IMR-90 (cell line): ENCODE results near the gene CARMIL1. TPM values are rescaled to one million over a fixed set of nuclear protein-coding genes. Genes with fewer than 3 reads are reported as not detected.
A peak's percentile ranks its signal among the peaks of the same experiment; 100 is the strongest.

Experiments
- ATAC-seq: fragments of 200-7000 bp; cut with Tn5 transposase; 2 replicates; pipeline ENCODE4 v1.9.1; 2020; ENCODE audit warnings: low read depth, mild to moderate bottlenecking, moderate library complexity
- BruUV-seq: library from RNA; stranded (reverse); fragments of 400-500 nt; replicated peaks from 2 replicates; lab custom pipeline; 2021; lab: Mats Ljungman, UMichigan
- CTCF ChIA-PET: fragments of 300-600 bp; formaldehyde crosslinking; extraction: SDS; loops from one replicate; lab custom pipeline; 2021; ENCODE audit warnings: antibody characterized with exemption; lab: Yijun Ruan, JAX
- POLR2A ChIA-PET: fragments of 300-600 bp; sonication (Branson Sonifier 250); formaldehyde crosslinking; loops from one replicate; lab custom pipeline; 2022; ENCODE audit warnings: antibody characterized with exemption; ENCODE audit not compliant: unreplicated experiment; lab: Charles Lee
- DNase-seq: peaks from one replicate; pipeline ENCODE4 v3.0.0; 2013
- H2AFZ ChIP-seq: replicated peaks from 2 replicates; pipeline ENCODE3; 2013; ENCODE audit warnings: low read length, mild to moderate bottlenecking; ENCODE audit not compliant: poor library complexity
- H2AK5ac ChIP-seq: 2 replicates; pipeline ENCODE4 v1.6.1; 2013; ENCODE audit warnings: low read depth, low read length, inconsistent platforms
- H2AK9ac ChIP-seq: replicated peaks from 2 replicates; pipeline ENCODE3; 2013; ENCODE audit warnings: mild to moderate bottlenecking, low read depth, low read length, moderate library complexity; ENCODE audit not compliant: poor library complexity
- H2BK120ac ChIP-seq: 2 replicates; pipeline ENCODE4 v1.6.1; 2013; ENCODE audit warnings: low read depth, low read length, inconsistent platforms
- H2BK15ac ChIP-seq: 3 replicates; pipeline ENCODE4 v1.6.1; 2013; ENCODE audit warnings: low read depth, low read length, inconsistent platforms
- H2BK20ac ChIP-seq: 2 replicates; pipeline ENCODE4 v1.6.1; 2013; ENCODE audit warnings: low read depth, mild to moderate bottlenecking, inconsistent platforms, low read length, moderate library complexity
- H2BK5ac ChIP-seq: 2 replicates; pipeline ENCODE4 v1.6.1; 2013; ENCODE audit warnings: mild to moderate bottlenecking, low read depth, low read length, inconsistent platforms; ENCODE audit not compliant: poor library complexity, severe bottlenecking
- H3K14ac ChIP-seq: replicated peaks from 2 replicates; pipeline ENCODE4 v1.6.1; 2013; ENCODE audit warnings: low read depth, low read length, inconsistent platforms
- H3K18ac ChIP-seq: 2 replicates; pipeline ENCODE4 v1.6.1; 2013; ENCODE audit warnings: low read depth, low read length, control low read depth
- H3K23ac ChIP-seq: 2 replicates; pipeline ENCODE4 v1.6.1; 2013; ENCODE audit warnings: low read depth, low read length, inconsistent platforms
- H3K27ac ChIP-seq: 2 replicates; pipeline ENCODE4 v1.5.1; 2013; ENCODE audit warnings: mild to moderate bottlenecking, control low read depth, low read length; ENCODE audit not compliant: insufficient read depth
- H3K27me3 ChIP-seq: 2 replicates; pipeline ENCODE4 v1.6.1; 2013; ENCODE audit warnings: low read length; ENCODE audit not compliant: control insufficient read depth, insufficient read depth
- H3K36me3 ChIP-seq: 2 replicates; pipeline ENCODE4 v1.6.1; 2013; ENCODE audit warnings: low read length, mixed read lengths; ENCODE audit not compliant: control insufficient read depth, insufficient read depth
- H3K4ac ChIP-seq: 2 replicates; pipeline ENCODE4 v1.6.1; 2013; ENCODE audit warnings: low read depth, low read length, inconsistent platforms
- H3K4me1 ChIP-seq: 2 replicates; pipeline ENCODE4 v1.6.1; 2013; ENCODE audit warnings: low read length, mixed read lengths; ENCODE audit not compliant: control insufficient read depth, insufficient read depth
- H3K4me2 ChIP-seq: 2 replicates; pipeline ENCODE4 v1.6.1; 2013; ENCODE audit warnings: low read depth, mild to moderate bottlenecking, control low read depth, low read length, moderate library complexity
- H3K4me3 ChIP-seq: 2 replicates; pipeline ENCODE4 v1.5.1; 2013; ENCODE audit warnings: low read depth, mild to moderate bottlenecking, control low read depth, low read length, moderate library complexity; ENCODE audit not compliant: insufficient read depth
- H3K56ac ChIP-seq: 2 replicates; pipeline ENCODE4 v1.6.1; 2013; ENCODE audit warnings: low read length, inconsistent platforms; ENCODE audit not compliant: insufficient read depth; ENCODE audit errors: extremely low read depth
- H3K79me1 ChIP-seq, 2 experiments: 2 replicates each; pipeline ENCODE4 v1.6.1; 2013; ENCODE audit warnings: low read length in 2 of 2, inconsistent platforms in 1 of 2, low read depth in 1 of 2
- H3K9ac ChIP-seq: 2 replicates; pipeline ENCODE4 v1.6.1; 2013; ENCODE audit warnings: low read depth, low read length, control low read depth
- H3K9me1 ChIP-seq: 2 replicates; pipeline ENCODE4 v1.6.1; 2013; ENCODE audit warnings: low read length, inconsistent platforms; ENCODE audit not compliant: insufficient read depth
- H3K9me3 ChIP-seq: 2 replicates; pipeline ENCODE4 v1.6.1; 2013; ENCODE audit warnings: low read length; ENCODE audit not compliant: control insufficient read depth, insufficient read depth
- H4K20me1 ChIP-seq: 2 replicates; pipeline ENCODE4 v1.6.1; 2013; ENCODE audit warnings: low read length, inconsistent platforms; ENCODE audit not compliant: insufficient read depth
- H4K5ac ChIP-seq: 2 replicates; pipeline ENCODE4 v1.6.1; 2013; ENCODE audit warnings: mild to moderate bottlenecking, low read depth, low read length, control low read depth
- H4K8ac ChIP-seq, 2 experiments: 2 replicates each; pipeline ENCODE4 v1.6.1; 2013; ENCODE audit warnings: low read depth in 2 of 2, low read length in 2 of 2, control low read depth in 1 of 2, inconsistent platforms in 1 of 2
- H4K91ac ChIP-seq: 2 replicates; pipeline ENCODE4 v1.6.1; 2013; ENCODE audit warnings: low read depth, low read length, inconsistent platforms; ENCODE audit not compliant: insufficient read depth
- BHLHE40 ChIP-seq: fragments of 150-350 bp; IDR thresholded peaks from 2 replicates; pipeline ENCODE4 v1.6.1; 2016; ENCODE audit warnings: mild to moderate bottlenecking, low read depth, low read length
- FOS ChIP-seq: fragments of 150-350 bp; IDR thresholded peaks from 2 replicates; pipeline ENCODE4 v1.6.1; 2016; ENCODE audit warnings: low read depth, low read length
- POLR2A ChIP-seq: IDR thresholded peaks from 2 replicates; pipeline ENCODE4 v1.6.1; 2012; ENCODE audit warnings: mild to moderate bottlenecking, low read depth, low read length
- WGBS, 2 experiments: methylation state at CpG; one replicate each; pipeline versions ENCODE4 v1.1.5 to v1.1.7; 2013; ENCODE audit warnings: missing lambda C conversion rate in 2 of 2; ENCODE audit not compliant: insufficient read length in 1 of 2; ENCODE audit errors: extremely low coverage in 2 of 2; 5-methylcytosine and 5-hydroxymethylcytosine counted together
- dilution Hi-C: fragments of 300-500 bp; cut with HindIII; formaldehyde crosslinking; loops from one replicate; pipeline ENCODE4 v1.14.3; 2018; ENCODE audit warnings: low sequenced_read_pairs; ENCODE audit not compliant: unreplicated experiment
- in situ Hi-C: fragments of 300-500 bp; cut with MboI; formaldehyde crosslinking; loops from 3 replicates; pipeline ENCODE4 v1.14.3; 2019; ENCODE audit warnings: low sequenced_read_pairs, inconsistent platforms, mixed read lengths
- intact Hi-C: fragments of 100-400 bp; cut with micrococcal nuclease; formaldehyde crosslinking; loops from 2 replicates; pipeline ENCODE4 v1.10.0; 2022
- polyA plus RNA-seq, 3 experiments: library from polyadenylated mRNA; depleted of rRNA; stranded (reverse); fragments of >200 nt; gene quantifications; 2 replicates each; pipeline ENCODE4 v1.2.3, GENCODE V29; 2012; ENCODE audit warnings: low replicate concordance in 1 of 3
- total RNA-seq: library from RNA; depleted of rRNA; stranded (reverse); fragments of >200 nt; gene quantifications from 2 replicates; pipeline ENCODE4 v1.2.3, GENCODE V29; 2012

The CARMIL1 gene
- total and polyA plus RNA-seq, 2 of the 4 experiments (the other 2 are of a cell fraction) = 1.3 to 2.9 TPM

DNA sequence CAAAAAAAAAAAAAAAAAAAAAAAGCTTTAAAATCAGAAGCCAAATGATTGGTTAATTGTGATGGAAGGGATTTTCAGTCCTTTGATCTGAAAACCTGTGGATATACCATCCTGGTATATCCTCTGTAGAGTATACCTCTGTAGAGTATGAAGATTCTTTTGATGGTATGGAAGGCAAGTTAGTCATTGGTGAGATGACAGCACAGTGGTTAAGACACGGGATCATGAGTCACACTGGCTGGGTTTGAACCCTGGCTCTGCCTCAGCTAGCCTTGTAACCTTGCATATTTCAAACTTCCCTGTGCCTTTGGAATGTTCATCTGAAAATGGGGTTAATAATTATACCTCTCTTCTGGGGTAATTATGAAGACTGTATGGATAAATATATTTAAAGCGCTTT lies 179.3 kb downstream of the CARMIL1 start:
- H3K23ac ChIP-seq = no peak overlapping the region
- no peak overlapping the region for H4K8ac ChIP-seq
- no peak overlapping the region for H4K91ac ChIP-seq
- no peaks in the 10 kb centered on the region for H3K27me3 ChIP-seq
- no peak overlapping the region for H2AFZ ChIP-seq
- peak; percentile 78 for DNase-seq
- no peaks in the 10 kb centered on the region for H3K4me1 ChIP-seq
- H3K9me1 ChIP-seq = no peaks in the 10 kb centered on the region
- POLR2A ChIA-PET = no interaction called here
- no peak overlapping the region for H3K4me3 ChIP-seq
- H3K56ac ChIP-seq = no peak overlapping the region; the same call in 1 of the 2 replicates
- dilution Hi-C loops = no loop called here
- H3K27ac ChIP-seq = no peak overlapping the region
- H3K9me3 ChIP-seq = no peaks in the 10 kb centered on the region
- no peak overlapping the region for H3K9ac ChIP-seq
- no peak overlapping the region for H3K14ac ChIP-seq
- no peaks in the 10 kb centered on the region for H4K20me1 ChIP-seq
- in situ Hi-C loops = no loop called here
- no peak overlapping the region for H3K18ac ChIP-seq
- no peak for TF ChIP-seq POLR2A
- peak; percentile 80 for TF ChIP-seq BHLHE40
- TF ChIP-seq FOS = peak; percentile 48; the same call in 1 of the 2 replicates
- peak; percentile 86 for ATAC-seq
- H3K36me3 ChIP-seq = no peaks in the 10 kb centered on the region
- H2BK20ac ChIP-seq = no peak overlapping the region
- WGBS, 2 experiments = no CpG with 5 or more reads among the region's 2 CpGs
- no peak overlapping the region for H3K4ac ChIP-seq
- CTCF ChIA-PET = interaction anchor here (0.8 kb wide), 1 partner anchor 32 kb away, joined by 3 read pairs; no protein-coding TSS in a partner anchor
- H2BK120ac ChIP-seq = no peak overlapping the region
- no peak overlapping the region for H2AK9ac ChIP-seq
- no peaks in the 10 kb centered on the region for H3K79me1 ChIP-seq
- no TSS peak for BruUV-seq
- no peak overlapping the region for H4K5ac ChIP-seq
- H2BK15ac ChIP-seq = no peak overlapping the region
- intact Hi-C loops = no loop called here
- H2BK5ac ChIP-seq = no peak overlapping the region
- H3K4me2 ChIP-seq = no peak overlapping the region
- no peak overlapping the region for H2AK5ac ChIP-seq
